HG03097 (cell line): ENCODE measurements around the gene ATP6V0B.
A peak's percentile ranks its signal among the peaks of the same experiment; 100 is the strongest.

Source experiments
- ATAC-seq: cut with Tn5 transposase; IDR thresholded peaks from one replicate; pipeline ENCODE4 v1.9.1; 2021; ENCODE audit not compliant: unreplicated experiment, low FRiP score

ATP6V0B gene

DNA sequence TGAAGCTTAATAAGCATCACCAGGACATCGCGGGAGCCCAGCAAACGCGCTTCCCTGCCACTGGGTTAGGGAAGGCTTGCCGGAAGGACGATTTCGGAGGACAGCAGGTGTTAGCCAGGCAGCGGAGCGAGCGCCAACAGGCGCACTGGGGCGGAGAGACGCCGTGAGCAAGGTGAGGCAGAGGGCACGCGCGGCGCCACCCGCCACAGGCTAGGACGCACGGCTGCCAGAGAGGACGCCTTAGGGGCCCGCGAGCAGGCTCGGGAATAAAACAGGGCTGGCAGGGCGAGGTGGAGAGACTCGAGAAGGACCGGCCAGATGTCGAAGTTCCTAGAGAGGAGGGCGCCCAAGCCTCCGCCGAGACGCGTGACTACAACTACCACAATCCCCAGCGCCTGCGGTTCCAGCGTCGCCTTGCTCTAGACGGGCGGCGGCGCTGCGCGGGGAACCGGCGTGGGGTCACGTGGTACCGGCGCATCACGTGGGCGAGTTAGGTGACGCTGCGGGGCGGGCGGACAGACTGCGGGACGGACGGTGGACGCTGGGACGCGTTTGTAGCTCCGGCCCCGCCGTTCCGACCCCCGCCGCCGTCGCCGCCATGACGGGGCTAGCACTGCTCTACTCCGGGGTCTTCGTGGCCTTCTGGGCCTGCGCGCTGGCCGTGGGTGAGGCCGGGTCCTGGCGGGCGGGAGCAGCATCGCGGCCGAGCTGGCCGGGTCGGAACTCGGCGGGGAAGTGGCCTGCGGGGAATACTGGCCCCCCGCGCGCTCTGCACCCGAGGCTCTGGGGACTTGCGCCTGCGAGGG is at the start of gene ATP6V0B:
Gene ATP6V0B, plus strand, starts transcription at position 518 of the 806 bp plus-strand sequence. Its CDS starts 81 bp downstream, at position 599.
- peak; percentile 49 for ATAC-seq

DNA sequence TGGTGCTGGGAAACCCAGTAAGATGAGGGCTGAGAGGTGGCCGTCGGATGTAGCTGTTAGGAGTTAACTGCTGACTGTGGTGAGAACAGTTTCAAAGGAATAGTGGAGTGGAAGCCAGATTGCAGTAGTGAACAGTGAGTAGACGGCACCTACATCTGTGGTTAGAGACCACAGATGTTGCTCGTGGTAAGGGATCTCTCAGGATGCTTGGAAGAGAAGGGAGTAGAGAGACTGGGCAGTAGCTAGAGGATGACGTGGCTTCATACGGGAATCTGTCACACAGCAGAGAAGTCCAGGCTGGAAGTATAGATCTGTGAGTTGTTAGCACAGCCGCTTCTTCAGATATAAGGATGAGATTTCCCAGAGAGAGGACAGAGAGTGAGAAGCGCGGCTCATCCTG is 48.9 kb upstream of the ATP6V0B start:
- ATAC-seq: no peak

DNA sequence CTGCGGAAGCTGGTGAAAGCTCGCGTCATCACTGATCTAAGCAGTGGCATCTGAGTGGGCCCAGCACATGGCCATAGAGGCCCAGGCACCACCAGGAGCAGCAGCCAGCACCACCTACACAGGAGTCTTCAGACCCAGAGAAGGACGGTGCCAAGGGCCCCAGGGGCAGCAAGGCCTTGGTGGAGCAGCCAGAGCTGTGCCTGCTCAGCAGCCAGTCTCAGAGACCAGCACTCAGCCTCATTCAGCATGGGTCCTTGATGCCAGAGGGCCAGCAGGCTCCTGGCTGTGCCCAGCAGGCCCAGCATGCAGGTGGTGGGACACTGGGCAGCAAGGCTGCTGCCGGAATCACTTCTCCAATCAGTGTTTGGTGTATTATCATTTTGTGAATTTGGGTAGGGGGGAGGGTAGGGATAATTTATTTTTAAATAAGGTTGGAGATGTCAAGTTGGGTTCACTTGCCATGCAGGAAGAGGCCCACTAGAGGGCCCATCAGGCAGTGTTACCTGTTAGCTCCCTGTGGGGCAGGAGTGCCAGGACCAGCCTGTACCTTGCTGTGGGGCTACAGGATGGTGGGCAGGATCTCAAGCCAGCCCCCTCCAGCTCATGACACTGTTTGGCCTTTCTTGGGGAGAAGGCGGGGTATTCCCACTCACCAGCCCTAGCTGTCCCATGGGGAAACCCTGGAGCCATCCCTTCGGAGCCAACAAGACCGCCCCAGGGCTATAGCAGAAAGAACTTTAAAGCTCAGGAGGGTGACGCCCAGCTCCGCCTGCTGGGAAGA is 44.4 kb upstream of the ATP6V0B start:
- no peak for ATAC-seq

DNA sequence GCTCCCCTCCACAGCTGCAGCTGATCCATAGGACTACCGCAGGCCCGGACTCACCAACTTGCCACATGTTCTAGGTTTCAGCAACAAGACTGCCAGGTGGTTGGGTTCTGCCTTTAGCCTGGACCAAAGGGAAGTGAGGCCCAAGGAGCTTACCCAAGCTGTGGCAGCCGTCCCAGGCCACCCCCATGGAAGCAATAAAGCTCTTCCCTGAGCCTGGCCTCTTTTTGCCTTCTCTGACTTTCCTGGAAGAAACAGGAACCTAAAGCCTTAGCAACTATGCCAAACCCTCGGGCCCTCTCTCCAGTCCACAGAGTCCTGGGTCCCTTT is 43.8 kb upstream of the ATP6V0B start:
- ATAC-seq: no peak

DNA sequence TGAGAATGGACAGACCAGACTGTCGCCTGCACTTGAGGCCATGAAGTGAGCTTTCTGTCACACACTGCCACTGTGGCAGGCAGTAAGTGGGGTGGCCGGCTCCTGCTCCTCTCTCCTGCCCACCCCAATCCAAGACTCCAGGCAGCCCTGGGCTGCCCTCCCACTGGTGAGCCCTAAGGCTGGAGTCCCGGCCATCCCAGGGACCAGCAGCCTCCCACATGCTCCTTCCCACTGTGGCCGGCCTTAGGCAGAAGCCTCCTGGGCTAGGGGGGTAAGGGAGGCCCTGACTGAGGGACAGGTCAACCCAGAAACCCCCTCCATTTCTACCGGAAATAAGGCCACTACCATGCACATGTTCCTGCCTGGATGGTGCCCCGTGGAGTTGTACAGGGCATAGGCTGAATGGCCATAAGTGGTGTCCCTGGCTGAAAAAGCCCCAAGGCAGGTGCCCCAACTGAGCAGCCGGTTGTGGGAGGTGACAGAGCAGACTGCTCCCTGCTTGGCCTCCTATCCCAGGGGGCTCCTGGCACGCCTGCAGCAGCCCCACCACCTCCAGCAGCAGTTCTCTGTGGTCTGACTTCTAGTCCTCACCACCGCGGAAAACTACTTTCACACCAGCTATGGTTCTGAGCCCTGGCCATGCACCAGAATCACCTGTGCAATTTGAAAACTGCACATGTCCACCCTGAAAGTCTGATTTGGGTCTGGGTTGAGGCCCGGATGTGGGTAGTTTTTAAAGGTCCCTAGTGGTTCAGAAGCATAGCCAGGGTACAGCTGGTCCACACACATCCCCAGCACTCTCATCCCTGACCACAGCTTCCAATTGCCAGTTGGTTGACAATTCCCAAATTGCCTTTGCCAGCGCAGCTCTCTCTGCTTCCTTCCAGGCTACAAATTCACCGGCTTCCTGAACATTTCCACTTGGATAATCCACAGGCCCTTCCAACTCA is 42.8 kb upstream of the ATP6V0B start:
- ATAC-seq: no peak

DNA sequence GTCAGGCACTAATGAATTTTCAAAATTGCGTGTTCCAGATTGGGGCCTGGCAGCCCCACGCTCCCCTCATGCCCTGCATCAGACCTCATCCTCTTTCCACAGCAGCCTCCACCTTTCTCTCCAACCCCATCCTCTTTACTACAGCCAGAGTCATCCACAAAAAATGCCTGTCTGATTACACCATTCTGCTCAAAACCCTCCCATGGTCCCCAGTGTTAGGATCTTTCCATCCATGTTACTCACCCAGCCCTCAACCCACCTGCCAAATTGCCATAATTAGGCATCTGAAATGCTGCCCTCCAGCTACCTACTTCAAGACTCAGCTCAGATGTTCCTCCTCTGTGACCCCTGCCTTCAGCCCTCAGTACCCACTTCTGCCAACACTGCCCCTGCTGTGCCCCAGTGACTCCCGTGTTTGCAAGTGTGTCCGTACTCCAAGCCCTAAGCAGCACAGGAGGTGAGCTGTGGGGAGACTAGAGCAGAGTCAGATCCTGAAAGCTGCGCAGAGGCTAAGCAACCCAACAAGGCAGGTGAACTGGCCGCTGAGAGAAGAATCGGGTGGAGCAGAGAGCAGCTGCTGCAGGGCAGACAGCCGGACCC is 41.9 kb upstream of the ATP6V0B start:
- ATAC-seq: no peak

DNA sequence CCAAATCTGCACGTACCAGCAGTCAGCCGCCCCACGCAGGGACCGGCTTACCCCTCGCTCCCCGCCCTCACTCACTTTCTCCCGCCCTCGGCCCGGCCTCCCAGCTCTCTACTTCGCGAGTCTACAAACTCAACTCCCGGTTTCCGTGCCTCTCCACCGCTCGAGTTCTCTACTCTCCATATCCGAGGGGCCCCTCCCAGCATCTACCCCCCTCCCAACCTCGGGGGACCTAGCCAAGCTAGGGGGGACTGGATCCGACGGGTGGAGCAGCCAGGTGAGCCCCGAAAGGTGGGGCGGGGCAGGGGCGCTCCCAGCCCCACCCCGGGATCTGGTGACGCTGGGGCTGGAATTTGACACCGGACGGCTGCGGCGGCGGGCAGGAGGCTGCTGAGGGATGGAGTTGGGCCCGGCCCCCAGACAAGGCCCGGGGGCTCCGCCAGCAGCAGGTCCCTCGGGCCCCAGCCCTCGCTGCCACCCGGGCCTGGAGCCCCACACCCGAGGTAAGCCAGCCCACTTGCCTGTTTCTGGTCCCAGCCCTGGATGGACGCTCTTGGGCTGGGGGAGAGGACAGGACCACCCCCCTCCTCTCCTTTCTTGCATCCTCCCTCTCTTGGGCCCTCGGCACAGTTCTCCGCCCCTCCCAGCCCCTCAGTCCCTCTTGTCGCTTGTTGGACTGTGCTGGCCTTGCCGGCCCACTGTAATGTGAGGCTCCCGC is 41.2 kb upstream of the ATP6V0B start, which contains the start of gene ARTN:
Gene ARTN, plus strand, starts transcription at position 416 of the 715 bp plus-strand sequence. CDS start 1,856 bp downstream, outside the sequence.
- no peak for ATAC-seq

DNA sequence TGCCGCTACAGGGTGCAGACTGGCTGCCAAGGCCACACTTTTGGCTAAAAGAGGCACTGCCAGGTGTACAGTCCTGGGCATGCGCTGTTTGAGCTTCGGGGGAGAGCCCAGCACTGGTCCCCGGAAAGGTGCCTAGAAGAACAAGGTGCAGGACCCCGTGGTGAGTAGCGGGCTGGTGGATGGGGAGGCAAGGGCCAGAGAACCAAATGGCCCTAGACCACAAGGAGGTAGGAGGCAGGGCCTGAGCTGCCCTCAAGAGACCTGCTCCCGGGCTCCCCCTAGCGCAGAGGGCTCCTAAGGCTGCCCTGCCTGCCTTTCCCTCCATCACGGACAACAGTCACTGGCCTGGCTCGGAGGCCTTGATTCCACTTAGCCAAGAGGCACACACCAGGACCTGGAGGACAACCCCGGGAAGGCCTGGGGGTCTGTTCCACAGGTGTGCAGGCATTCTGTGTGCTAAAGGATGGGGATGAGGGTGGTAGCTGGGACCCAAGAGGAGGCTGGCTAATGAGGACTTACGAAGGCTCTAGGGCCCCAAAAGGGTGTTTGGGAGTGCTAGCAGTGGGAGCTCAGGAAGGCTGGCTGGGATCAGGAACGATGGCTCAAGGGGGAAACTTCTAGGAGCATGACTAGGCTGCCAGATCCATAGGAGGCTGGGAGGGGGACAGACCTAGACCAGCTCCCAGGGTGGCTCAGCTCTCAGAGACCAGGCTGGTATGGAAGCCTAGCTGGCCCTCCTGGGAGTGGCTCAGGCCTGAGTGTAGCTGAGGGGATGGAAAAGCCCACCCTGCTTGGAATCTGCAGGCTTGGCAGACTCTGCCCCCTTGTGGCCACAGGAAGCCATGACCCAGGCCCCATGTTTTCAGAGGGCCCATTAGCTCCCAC is 40.4 kb upstream of the ATP6V0B start:
- no peak for ATAC-seq

DNA sequence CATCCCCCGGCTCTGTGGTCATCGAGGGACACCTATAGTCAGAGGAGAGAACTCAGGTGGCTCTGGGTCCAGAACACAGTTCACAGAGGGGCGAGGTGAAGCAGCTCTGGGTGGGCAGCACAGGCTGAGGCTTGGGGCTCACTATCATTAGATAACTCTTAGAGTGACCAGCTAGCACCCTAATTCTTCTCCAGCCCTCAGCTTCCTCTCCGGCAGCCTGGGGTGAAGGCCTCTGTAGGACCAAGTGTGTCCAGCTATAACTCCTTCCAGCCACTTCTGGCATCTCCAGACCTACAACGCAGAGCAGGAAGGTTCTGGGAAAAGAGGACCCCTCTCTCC is 39.8 kb upstream of the ATP6V0B start:
- no peak for ATAC-seq

DNA sequence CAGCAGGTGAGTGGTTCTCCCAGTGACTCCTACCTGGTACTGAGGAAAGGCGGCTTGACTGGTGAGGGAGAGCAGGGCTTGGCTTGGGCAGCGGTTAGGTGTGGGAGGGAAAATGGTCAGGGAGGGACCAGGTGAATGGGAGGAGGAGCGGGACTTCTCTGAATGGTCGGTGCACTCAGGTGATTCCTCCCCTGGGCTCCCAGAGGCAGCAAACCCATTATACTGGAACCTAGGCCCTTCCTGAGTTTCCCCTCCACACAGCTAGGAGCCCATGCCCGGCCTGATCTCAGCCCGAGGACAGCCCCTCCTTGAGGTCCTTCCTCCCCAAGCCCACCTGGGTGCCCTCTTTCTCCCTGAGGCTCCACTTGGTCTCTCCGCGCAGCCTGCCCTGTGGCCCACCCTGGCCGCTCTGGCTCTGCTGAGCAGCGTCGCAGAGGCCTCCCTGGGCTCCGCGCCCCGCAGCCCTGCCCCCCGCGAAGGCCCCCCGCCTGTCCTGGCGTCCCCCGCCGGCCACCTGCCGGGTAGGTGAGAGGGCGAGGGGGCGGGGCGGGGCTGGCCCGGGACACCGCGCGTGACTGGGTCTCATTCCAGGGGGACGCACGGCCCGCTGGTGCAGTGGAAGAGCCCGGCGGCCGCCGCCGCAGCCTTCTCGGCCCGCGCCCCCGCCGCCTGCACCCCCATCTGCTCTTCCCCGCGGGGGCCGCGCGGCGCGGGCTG is 38.9 kb upstream of the ATP6V0B start:
- ATAC-seq: no peak

DNA sequence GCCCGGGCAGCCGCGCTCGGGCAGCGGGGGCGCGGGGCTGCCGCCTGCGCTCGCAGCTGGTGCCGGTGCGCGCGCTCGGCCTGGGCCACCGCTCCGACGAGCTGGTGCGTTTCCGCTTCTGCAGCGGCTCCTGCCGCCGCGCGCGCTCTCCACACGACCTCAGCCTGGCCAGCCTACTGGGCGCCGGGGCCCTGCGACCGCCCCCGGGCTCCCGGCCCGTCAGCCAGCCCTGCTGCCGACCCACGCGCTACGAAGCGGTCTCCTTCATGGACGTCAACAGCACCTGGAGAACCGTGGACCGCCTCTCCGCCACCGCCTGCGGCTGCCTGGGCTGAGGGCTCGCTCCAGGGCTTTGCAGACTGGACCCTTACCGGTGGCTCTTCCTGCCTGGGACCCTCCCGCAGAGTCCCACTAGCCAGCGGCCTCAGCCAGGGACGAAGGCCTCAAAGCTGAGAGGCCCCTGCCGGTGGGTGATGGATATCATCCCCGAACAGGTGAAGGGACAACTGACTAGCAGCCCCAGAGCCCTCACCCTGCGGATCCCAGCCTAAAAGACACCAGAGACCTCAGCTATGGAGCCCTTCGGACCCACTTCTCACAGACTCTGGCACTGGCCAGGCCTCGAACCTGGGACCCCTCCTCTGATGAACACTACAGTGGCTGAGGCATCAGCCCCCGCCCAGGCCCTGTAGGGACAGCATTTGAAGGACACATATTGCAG is 38.2 kb upstream of the ATP6V0B start:
- no peak for ATAC-seq

DNA sequence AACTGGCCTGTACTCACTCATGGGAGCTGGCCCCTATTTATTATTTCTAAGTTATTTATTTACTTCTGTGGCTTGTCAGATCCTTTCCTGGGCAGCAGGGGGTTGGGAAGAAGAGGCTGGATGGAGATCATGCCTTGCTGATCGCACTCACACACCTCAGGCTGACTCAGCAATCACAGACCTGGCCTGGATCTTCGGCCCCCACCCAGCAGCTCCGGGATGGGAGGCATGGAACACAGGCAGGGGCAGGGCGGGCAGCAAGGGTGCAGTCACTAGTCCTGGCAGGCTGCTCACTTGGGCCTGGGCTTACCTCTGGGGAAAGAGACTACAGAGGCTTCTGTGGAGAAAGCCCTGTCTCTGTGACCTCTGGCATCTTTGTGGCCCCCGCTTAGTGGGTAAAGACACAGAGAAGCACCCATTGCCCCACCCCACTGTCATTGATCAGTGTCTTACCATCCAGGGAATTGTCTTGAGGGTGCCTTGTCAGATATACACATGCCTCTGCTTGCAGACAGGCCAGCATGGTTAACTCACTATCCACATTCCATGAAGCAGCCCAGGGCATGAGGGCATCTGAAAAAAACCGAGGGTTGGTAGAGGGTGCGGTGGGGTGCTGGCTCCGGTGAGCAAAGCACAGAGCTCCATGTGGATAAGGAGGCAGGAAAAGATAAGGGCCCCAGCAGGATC is 37.4 kb upstream of the ATP6V0B start:
- no peak for ATAC-seq

DNA sequence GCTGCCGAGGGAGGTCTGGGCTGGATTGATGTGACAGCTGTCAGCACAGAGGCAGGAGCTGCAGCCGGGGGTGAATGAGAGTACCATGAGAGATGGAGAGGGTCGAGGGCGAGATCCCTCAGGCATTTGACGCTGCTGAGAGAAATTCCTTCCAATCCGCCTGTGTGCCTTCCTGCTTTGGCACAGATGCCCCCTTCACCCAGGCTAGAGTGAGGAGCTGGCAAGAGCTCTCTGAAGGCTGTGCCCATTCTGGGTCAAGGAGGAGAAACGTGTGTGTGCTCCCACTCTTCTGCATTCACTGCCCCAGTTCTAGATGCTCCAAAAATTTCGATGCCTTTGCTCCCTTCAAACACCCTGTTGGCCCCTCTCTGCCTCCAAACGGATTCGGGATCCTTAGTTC is 36.4 kb upstream of the ATP6V0B start:
- no peak for ATAC-seq

DNA sequence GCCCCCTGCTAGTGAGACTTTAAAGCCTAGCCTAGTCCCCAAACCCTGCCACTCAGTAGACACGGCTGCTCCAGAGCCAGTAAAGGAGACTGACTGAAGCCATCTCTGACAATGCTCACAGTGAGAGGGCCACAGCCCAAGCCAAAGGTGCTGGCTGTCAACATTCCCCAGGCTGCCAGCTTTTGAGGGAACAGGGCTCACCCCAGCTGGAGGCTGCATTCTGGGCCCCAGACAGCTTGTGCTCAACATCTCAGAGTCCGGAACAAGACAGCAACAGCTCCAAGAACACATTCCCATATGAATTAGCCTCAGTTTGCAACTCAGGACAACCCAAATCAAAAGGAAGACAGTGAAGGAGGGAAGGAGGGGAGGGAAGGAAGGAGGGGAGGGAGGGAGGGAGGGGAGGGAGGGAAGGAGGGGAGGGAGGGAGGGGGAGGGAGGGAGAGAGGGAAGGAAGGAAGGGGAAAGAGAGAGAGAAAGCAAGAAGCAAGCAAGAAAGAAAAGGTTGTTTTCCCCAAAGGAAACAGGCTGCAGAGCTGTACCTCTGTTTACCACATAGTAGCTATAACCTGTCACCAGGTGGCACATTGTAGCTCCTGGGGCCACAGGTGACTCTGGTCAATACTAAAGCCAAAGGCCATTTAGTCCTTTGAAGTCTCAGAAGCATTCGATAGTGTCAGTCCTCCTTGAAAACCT is 35.7 kb upstream of the ATP6V0B start:
- ATAC-seq: no peak

DNA sequence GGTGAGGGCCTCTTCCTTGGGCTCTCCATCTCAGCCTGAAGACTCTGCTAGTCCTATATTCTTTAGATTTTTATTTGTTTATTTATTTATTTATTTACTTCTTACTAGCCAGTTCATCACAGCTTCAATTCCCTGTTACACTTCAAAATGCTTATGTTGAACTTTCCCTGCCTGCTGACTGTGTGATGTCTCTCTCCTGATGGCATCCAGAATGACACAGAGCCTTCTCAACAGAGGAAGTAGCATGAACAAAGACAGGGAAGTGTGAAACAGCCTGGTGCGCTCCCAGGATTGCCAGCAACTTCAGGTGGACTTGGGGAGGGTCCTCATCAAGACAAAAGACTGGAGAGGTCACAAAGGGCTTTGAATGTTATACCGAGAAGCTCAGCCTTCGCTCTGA is 32.3 kb upstream of the ATP6V0B start:
- ATAC-seq: no peak

DNA sequence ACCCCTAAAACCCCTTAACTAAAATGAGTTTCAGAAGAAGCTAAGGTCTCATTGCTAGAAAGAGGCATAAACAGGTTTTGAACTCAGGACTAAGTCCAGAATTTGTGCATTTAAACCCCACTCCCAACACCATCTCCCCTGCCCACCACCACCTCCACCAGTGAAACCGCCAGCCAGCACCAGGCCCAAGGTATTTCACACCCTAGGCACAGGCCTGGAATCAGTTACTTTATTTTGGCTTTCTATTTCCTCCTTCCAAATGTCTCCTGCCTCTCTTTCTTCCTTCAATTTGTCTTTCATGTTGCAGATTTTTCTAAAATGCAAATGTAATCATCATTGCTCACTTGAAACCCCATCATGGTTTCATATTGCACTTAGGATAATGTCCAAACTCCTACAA is 29.9 kb upstream of the ATP6V0B start:
- ATAC-seq: no peak
